DMS53 treated with DMSO at 0.1 percent for 48 hours (cell line): ENCODE measurements around the gene GP1BB.
"Not testable (repeated sequence)": the region's sequence is repeated elsewhere in the genome, so short reads cannot be mapped to it uniquely, and the experiment has no call there.

Source experiments
- DNase-seq: peaks from one replicate; lab custom pipeline; 2025; ENCODE audit not compliant: unreplicated experiment; lab: John Stamatoyannopoulos, UW

The GP1BB gene

DNA sequence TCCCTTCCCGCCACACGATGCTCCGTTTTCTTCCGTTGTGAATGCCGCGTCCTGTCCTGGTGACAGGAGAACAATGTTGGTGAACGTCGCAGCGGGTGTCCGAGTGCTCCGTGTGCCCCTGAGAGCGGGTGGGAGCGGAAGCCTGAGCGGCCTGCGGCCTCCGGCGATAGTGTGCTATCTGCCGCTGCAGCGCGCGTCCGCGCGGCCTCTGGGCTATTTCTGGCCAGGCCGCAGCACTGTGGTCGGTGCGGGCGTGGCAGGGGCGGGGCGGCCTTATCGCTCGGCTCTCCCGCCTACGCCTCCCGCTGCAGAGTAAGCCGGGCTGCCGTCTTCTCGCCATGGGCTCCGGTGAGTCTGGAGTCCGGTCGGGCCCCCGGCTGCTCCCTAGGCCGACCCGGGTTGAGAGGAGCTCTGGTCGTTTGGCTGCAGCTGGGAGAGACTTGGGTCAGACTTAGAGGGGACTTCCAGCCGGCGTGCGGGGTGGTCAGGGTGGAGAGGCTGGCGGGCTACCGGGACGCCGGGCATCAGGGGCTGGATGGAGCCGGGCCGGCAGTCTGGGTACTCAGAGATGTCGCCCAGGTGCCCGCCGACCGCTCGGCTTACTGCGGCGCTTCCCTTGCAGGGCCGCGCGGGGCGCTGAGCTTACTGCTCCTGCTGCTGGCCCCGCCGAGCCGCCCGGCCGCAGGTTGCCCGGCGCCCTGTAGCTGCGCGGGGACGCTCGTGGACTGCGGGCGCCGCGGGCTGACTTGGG is at the start of gene GP1BB:
Gene GP1BB, plus strand, starts transcription at position 308 of the 751 bp plus-strand sequence. Its CDS starts 31 bp downstream, at position 339.
- peak; percentile 10 for DNase-seq

DNA sequence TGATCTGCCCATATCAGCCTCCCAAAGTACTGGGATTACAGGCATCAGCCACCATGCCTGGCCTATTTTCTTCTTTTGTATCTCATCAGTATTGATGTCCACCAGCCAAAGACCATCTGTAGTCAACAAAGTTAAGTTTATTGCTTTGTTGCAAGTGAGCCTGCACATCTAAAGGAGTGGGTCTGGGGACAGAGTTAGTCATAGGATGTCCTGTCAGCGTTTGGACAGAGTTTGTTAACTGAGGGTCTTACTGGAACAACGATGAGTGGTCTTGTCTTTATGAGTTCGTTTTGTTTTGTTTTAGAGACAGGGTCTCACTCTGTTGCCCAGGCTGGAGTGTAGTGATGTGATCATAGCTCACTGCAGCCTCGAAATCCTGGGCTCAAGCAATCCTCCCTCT is 49.7 kb upstream of the GP1BB start:
- no peak for DNase-seq

- no peak for DNase-seq
Measured at GRCh38 chr22:19674129-19674928, 49.0 kb upstream of the GP1BB start.

DNA sequence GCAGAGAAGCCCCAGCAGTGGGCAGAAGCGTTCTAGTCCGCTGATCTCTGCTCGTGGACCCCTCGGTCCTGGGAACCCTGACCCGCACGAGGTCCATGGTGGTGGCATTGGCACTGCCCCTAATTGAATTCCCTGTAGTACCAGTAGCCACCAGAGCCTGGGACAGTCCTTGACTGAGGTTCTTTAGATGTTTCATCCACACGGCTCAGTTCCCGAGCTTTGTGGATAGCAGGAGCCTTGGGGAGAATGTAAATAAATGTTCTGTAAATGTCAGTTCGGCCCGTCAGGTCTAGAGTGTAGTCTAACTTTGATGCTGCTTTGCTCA is 48.4 kb upstream of the GP1BB start:
- DNase-seq, result no peak

DNA sequence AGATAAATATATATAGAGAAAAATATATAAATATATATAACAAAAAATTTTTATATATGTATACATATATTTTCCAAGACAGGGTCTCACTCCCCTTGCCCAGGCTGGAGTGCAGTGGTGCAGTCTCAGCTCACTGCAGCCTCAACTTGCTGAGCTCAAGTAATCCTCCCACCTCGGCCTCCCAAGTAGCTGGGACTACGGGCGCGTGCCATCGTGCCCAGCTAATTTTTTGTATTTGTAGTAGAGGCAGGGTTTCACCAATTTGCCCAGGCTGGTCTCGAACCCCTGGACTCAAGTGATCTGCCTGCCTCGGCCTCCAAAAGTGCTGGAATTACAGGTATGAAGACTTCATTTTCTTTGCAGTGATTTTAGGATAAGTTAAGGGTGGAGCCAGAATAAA is 47.9 kb upstream of the GP1BB start:
- no peak for DNase-seq

- not testable (repeated sequence) for DNase-seq
Measured at GRCh38 chr22:19676437-19676836, 46.9 kb upstream of the GP1BB start.

DNA sequence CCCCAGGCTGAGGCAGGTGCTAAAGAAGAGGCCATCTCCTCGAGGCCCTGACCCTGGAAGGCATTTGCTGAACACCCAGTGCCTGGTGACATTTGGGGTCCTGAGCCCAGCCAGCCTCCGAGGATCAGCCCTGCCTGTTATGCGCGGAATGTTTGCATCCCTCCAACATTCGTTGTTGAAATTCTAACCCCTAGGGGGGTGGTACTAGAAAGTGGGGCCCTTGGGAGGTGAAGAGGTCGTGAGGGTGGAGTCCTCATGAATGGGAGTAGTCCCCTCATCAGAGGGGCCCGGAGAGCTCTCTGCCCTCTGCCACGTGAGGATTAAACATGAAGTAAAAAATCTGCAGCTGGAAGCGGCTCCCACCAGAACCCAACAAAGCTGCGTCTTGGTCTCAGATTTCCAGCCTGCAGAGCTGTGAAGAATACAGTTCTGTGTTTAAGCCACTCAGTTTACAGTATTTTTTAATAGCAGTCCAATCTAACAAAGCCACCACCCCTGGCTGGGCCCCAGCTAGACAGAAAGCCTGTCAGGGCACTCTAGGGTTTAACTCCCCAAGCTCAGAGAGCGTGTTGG is 44.3 kb upstream of the GP1BB start:
- no peak for DNase-seq

DNA sequence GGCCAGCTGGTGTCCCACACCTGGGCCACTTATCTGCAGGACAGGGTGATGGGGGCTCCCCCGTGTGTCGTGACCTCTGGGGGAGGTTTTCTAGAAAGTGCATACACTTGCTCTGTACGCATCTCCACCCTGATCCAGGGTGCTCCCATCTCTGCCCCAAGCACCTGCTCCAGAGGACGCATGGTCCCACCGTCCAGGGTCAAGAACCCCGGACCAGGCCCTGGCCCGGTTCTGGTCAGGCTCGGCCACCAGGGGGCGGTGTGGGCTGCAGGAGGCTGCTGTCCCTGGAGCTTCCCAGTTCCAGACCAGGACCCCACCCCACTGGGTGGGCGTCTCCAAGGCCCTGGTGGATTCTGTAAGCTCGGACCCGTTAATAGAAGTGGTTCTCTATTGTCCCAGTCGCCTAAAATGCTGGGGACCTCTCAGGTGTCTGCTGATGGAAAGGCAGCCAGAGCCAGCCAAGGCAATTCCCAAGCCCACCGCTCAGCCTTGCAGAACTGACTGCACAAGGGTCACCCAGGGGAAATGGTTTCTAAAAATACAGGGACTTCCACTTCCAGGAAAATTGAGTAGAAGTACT is 43.7 kb upstream of the GP1BB start:
- DNase-seq, result no peak

- DNase-seq, result no peak
Measured at GRCh38 chr22:19680287-19680881, 43.0 kb upstream of the GP1BB start.

DNA sequence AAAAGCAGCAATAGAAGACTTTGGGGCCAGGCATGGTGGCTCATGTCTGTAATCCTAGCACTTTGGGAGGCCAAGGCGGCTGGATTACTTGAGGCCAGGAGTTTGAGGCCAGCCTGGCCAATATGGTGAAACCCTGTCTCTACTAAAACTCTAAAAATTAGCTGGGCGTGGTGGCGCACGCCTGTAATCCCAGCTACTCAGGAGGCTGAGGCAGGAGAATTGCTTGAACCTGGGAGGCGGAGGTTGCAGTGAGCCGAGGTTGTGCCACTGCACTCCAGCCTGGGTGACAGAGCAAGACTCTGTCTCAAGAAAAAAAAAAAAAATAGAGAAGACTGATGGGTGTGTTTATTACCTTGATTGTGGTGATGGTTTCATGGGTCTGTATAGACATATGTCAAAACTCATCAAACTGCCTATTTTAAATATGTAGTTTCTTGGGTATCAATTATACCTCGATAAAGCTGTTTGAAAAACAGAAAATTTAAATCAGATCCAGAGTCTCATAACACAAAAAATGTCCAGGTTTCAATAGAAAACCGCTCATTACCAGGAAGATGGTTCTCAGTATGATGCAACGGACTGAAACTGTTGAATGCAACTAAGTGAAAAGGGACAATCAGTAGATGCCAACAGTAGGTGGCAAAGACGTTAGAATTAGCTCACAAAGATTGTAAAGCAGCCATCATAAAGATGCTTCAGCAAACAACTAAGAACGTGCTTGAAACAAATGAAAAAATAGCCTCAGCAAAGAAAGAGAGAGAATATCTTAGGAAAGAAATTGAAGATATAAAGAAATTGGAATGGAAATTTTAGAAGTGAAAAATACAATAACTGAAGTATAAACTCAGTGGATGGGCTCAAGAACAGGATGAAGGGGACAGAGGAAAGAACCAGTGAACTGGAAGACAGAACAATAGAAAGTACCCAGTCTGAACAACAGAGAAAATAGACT is 42.2 kb upstream of the GP1BB start:
- DNase-seq, result no peak

- DNase-seq, result no peak
Measured at GRCh38 chr22:19681863-19682245, 41.5 kb upstream of the GP1BB start.

DNA sequence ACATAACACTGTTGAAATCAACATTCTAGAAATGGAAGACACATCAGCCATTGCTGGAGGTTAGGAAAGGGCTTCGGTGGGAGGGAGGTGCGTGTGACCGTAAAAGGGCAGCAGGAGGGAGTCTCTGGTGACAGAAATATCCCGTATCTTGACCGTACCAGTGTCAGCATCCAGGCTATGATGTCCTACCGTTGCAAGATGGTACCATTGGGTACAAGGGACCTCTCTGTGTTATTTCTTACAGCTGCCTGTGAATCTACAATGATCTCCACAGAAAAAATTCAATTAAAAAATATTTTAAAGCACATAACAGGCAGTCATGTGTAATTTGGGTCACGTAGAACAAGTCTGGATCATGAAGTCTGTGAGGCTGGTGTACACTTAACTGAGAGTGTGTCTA is 36.4 kb upstream of the GP1BB start:
- no peak for DNase-seq

DNA sequence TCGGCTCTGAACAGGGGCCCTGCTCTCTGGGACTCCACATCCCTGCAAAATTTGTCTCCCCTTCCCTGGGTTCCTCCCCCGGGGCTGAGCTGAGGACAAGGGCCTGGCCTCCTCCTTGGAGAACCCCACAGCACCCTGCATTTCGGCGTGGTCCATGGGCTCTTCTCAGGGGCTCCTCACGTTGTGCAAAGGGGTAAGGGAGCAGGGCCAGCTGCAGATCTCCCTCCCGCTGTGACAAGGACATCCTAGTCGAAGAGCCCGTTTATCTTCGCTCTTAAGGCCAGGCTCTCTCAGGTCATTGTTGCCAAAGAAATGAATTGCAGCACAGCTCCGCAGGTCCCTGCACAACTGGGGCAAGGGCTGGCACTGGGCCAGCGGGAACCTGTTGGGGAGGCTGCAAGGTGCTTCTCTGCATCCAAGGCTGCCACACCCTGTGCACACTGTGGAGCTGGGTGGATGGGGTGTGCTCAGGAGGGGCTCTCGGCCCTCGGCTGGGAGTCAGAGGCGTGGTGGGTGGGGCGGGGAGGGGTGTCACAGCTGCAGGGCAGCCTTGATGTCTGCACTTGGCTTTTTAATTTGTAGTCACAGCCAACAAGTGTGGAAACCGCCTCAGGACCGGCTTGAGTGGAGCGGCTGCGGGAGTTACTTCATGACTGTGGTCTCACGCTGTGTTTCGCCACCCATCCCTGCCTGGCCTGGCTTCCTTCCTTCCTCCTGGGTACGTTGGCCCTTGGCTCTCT is 35.6 kb upstream of the GP1BB start:
- DNase-seq, result no peak

DNA sequence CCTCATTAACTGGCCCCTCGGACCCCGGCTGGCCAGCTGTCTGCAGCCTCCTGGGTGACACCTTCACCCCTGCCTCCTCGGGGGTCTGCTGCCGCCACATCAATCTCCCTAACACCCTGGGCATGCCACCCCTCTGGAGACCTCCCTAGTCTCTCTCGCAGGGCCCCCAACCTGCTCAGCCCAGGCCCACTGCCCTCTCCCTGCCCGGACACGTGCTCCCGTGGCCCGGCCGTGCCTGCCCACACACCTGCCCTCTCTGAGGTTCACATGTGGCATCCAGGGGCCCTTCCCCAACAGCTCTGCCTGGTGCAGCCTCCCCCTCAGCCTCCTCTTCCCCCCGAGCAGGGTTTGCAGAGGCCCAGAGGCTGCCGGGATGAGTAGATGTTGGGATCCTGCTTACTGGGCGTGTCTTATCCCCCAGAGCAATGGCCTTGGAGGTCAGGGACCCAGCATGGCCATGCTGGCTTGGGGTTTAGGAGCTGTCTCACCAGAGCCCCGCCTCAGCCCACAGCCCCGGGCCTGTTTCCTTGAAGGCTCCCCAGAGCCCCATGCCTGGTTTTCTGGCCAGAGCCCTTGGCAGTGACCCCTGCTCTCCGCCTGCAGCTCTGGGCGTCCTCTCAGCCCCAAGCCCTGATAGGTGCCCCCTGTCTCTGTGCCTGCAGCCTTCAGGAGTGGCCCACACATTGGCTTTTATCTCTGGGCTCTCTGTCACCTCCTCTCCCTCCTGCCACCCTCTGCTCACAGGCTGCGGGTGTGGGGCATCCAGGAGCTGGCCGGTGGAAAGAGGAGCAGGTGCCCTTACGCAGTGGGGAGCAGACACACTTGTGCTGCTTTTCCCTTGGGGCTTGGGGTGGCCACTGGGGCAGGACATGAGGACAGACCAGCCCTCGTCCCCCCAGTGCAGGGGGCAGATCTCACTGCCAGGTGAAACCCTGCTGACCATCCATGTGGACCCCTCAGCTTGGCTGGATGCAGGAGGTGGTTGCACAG is 34.7 kb upstream of the GP1BB start:
- DNase-seq, result no peak

DNA sequence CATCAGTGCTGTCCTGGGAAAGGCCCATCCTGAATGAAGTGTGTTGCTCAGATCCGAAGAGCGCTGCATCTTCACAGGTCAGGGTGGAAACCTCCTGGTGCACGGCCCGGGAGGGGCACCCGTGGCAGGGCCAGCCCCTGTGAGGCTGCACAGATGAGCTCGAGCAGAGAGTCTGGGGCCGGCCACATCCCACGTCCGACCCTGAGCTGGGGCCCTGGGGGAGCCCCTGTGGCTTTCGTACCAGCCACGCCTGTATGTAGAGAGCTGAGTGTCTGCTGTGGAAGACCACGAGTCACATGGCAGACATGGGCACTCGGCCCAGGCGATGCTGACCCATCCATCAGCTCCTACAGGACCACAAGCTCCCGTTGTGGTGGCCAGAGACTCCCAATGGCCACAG is 33.9 kb upstream of the GP1BB start:
- no peak for DNase-seq

GRCh38 chr22:19691007-19691720 is 32.2 kb upstream of the GP1BB start:
- no peak for DNase-seq

DNA sequence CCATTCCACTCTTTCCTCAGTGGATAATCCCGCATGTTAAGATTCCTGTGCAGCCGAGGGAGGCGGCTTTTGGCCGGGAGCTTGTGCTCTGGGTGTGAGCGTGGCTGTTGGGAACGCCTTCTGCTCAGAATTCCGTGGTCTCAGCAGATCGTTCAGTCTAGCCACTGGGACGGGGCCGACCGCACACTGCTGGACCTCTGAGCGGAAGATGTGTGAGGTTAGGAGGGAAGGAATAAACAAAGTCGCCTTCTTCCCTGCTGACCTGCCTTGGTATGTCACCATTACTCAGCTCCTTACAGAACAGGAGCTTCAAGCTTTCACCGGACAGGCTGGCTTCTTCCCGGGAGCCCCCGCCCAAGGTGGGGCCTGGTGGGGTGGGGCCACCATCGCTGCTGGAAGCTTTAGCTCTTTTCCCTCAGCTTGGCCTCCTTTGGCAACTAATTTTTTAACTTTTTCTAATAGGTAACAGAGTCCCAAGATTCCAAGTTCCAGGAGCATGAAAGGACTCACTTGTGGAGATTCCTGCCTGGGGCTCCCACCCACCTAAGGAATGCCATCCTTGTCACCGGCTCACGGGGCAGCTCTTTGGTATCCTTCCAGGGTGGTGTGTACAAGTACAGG is 31.5 kb upstream of the GP1BB start:
- DNase-seq, result no peak
